Measurements from ENCODE around the gene ZMIZ1. TPM values are rescaled to one million over a fixed set of nuclear protein-coding genes. Genes with fewer than 3 reads are reported as not detected.

ZMIZ1 gene
- polyA plus RNA-seq, 1 donor, result 40.1 TPM

GRCh38 chr10:79244068-79244442 is 175.3 kb downstream of the ZMIZ1 start:
- H3K27me3 ChIP-seq (ENCODE audit: control insufficient read depth, insufficient read depth, low read length), result peaks cover 14% of the 10 kb centered on the region
- peak overlapping the region; percentile 25 for H3K4me3 ChIP-seq (ENCODE audit: low read length)
- H3K36me3 ChIP-seq (ENCODE audit: control insufficient read depth, insufficient read depth, low read length), result peaks cover 2% of the 10 kb centered on the region
- no peak overlapping the region for H3K27ac ChIP-seq (ENCODE audit: low read length)
- no peak for DNase-seq
- no CpG with 5 or more reads among the region's 10 CpGs for WGBS (ENCODE audit: insufficient coverage, low lambda C conversion rate)
- H3K4me1 ChIP-seq (ENCODE audit: control insufficient read depth, insufficient read depth, low read length), result peaks cover 21% of the 10 kb centered on the region
- no peaks in the 10 kb centered on the region for H3K9me3 ChIP-seq (ENCODE audit: control insufficient read depth, low read depth, low read length)

DNA sequence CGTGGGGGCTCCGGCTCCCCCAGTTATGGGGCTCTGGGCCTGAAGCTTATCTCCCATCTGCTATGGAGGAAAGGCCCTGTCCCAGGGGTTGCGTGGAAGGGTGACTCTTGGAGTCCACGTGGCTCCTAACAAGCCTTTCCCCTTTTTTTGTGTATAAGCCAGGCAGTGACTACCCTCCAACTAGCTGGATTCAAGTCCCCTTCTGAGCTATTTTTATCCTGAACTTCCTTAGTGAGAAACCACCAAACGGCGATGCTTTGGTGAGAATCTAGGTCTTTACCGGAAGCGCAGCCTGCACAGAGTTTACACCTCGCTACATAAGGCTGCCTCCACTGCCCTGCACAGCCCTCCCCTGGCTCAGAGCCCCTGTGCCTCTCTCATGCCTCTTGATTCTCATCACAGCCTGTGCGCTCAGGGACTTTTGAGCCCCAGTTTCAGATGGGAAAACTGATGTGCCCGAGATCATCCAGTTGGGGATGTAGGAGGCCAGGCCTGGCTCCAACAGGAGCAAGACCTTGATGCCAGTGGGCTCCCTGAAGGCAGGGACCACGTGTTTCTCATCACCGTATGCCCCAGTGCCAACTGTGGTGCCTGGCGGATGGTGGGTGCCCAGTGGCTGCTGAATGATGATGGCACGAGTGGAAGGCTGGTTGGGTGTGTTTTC is 176.2 kb downstream of the ZMIZ1 start:
- Histone ChIP-seq H3K9me3 (ENCODE audit: control insufficient read depth, low read depth, low read length) (no peaks in the 10 kb centered on the region), H3K4me1 (ENCODE audit: control insufficient read depth, insufficient read depth, low read length) (peaks cover 14% of the 10 kb centered on the region), H3K27me3 (ENCODE audit: control insufficient read depth, insufficient read depth, low read length) (peaks cover 14% of the 10 kb centered on the region), H3K27ac (ENCODE audit: low read length) (peak overlapping the region; percentile 12), H3K36me3 (ENCODE audit: control insufficient read depth, insufficient read depth, low read length) (peaks cover 2% of the 10 kb centered on the region), H3K4me3 (ENCODE audit: low read length) (no peak overlapping the region)
- no CpG with 5 or more reads among the region's 15 CpGs for WGBS (ENCODE audit: insufficient coverage, low lambda C conversion rate)
- no peak for DNase-seq

DNA sequence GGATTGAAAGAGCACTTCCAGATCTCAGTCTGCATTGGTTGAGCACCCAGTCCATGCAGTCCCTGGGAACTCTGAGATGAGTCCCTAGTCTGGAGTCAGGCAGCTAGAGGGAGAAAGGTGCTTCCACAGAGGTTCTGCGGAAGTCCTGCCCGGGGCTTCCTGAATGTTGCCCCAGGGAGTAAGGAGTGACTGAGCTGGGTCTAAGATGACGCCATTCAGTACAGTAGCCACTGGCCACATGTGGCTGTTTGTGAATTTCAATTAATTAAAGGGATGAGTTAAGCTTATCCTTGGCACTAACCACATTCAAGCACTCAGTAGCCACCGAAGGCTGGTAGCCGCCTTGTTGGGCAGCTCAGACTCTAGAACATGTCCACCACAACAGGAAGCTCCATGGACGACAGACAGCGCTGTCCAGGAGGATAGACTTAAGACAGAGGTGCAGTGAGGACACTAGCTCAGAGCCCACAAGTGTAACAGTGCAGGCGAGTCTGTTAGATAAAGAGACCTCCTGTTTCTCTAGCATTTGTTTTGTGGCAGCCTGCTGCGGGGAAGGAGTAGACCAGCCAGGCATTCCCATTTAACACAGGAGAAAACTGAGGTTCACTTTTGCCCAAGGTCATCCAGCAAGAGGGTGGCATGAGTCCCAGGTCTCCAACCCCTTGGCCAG is 176.9 kb downstream of the ZMIZ1 start:
- H3K4me1 ChIP-seq (ENCODE audit: control insufficient read depth, insufficient read depth, low read length), result peaks cover 11% of the 10 kb centered on the region
- peaks cover 2% of the 10 kb centered on the region for H3K36me3 ChIP-seq (ENCODE audit: control insufficient read depth, insufficient read depth, low read length)
- no peaks in the 10 kb centered on the region for H3K9me3 ChIP-seq (ENCODE audit: control insufficient read depth, low read depth, low read length)
- no peak overlapping the region for H3K4me3 ChIP-seq (ENCODE audit: low read length)
- DNase-seq, result no peak
- WGBS (ENCODE audit: insufficient coverage, low lambda C conversion rate), result no CpG with 5 or more reads among the region's 9 CpGs
- H3K27me3 ChIP-seq (ENCODE audit: control insufficient read depth, insufficient read depth, low read length), result peaks cover 14% of the 10 kb centered on the region
- peak overlapping the region; percentile 20 for H3K27ac ChIP-seq (ENCODE audit: low read length)

- H3K9me3 ChIP-seq (ENCODE audit: control insufficient read depth, low read depth, low read length), result no peaks in the 10 kb centered on the region
- DNase-seq, result no peak
- H3K36me3 ChIP-seq (ENCODE audit: control insufficient read depth, insufficient read depth, low read length), result peaks cover 2% of the 10 kb centered on the region
- H3K27me3 ChIP-seq (ENCODE audit: control insufficient read depth, insufficient read depth, low read length), result peaks cover 12% of the 10 kb centered on the region
- peaks cover 11% of the 10 kb centered on the region for H3K4me1 ChIP-seq (ENCODE audit: control insufficient read depth, insufficient read depth, low read length)
- peak overlapping the region; percentile 20 for H3K27ac ChIP-seq (ENCODE audit: low read length)
- H3K4me3 ChIP-seq (ENCODE audit: low read length), result no peak overlapping the region
- no CpG with 5 or more reads among the region's 14 CpGs for WGBS (ENCODE audit: insufficient coverage, low lambda C conversion rate)
Observed at GRCh38 chr10:79246209-79246581, 177.4 kb downstream of the ZMIZ1 start.

DNA sequence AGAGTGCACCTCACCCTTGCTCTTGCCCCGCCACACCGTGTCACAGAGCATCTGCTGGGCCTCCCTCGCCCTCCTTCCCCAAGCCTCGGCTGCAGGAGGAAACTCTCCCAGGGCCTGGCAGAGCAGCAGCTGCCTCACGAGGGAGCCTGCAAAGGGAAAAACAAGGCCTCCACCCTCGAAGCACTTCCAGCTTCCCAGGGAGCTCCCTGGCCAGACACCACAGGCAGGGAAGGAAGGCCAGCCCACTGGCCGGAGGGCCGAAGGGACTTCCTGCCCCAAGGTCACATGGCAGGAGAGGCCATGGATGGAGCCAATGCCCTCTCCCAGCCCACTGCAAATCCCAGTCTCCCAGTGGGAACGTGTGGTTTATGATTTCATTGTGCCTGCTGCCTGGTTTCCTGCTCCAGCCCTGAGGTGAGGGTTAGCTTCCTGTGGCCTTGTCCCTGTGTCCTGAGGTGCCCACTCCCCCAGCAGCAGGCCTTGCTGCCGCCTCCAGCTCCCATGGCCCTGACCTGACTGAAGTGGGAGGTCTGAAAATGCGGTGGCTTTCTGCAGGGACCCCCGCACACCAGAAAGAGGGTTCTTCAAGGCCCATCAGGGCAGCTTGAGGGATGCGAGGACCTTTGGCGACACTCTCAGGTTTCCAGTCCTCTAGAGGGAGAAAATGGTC is 178.0 kb downstream of the ZMIZ1 start:
- Histone ChIP-seq H3K4me1 (ENCODE audit: control insufficient read depth, insufficient read depth, low read length) (peaks cover 6% of the 10 kb centered on the region), H3K36me3 (ENCODE audit: control insufficient read depth, insufficient read depth, low read length) (peaks cover 2% of the 10 kb centered on the region), H3K27me3 (ENCODE audit: control insufficient read depth, insufficient read depth, low read length) (peaks cover 7% of the 10 kb centered on the region), H3K4me3 (ENCODE audit: low read length) (no peak overlapping the region), H3K9me3 (ENCODE audit: control insufficient read depth, low read depth, low read length) (no peaks in the 10 kb centered on the region), H3K27ac (ENCODE audit: low read length) (peak overlapping the region; percentile 20)
- no CpG with 5 or more reads among the region's 14 CpGs for WGBS (ENCODE audit: insufficient coverage, low lambda C conversion rate)
- DNase-seq, result no peak

GRCh38 chr10:79247373-79248137 is 178.8 kb downstream of the ZMIZ1 start:
- no peak overlapping the region for H3K4me3 ChIP-seq (ENCODE audit: low read length)
- H3K9me3 ChIP-seq (ENCODE audit: control insufficient read depth, low read depth, low read length), result no peaks in the 10 kb centered on the region
- peaks cover 1% of the 10 kb centered on the region for H3K27me3 ChIP-seq (ENCODE audit: control insufficient read depth, insufficient read depth, low read length)
- DNase-seq, result no peak
- H3K4me1 ChIP-seq (ENCODE audit: control insufficient read depth, insufficient read depth, low read length), result peaks cover 3% of the 10 kb centered on the region
- 83% methylated on average over 1 of the region's 6 CpGs for WGBS (ENCODE audit: insufficient coverage, low lambda C conversion rate)
- H3K36me3 ChIP-seq (ENCODE audit: control insufficient read depth, insufficient read depth, low read length), result peaks cover 2% of the 10 kb centered on the region
- H3K27ac ChIP-seq (ENCODE audit: low read length), result peak overlapping the region; percentile 20

DNA sequence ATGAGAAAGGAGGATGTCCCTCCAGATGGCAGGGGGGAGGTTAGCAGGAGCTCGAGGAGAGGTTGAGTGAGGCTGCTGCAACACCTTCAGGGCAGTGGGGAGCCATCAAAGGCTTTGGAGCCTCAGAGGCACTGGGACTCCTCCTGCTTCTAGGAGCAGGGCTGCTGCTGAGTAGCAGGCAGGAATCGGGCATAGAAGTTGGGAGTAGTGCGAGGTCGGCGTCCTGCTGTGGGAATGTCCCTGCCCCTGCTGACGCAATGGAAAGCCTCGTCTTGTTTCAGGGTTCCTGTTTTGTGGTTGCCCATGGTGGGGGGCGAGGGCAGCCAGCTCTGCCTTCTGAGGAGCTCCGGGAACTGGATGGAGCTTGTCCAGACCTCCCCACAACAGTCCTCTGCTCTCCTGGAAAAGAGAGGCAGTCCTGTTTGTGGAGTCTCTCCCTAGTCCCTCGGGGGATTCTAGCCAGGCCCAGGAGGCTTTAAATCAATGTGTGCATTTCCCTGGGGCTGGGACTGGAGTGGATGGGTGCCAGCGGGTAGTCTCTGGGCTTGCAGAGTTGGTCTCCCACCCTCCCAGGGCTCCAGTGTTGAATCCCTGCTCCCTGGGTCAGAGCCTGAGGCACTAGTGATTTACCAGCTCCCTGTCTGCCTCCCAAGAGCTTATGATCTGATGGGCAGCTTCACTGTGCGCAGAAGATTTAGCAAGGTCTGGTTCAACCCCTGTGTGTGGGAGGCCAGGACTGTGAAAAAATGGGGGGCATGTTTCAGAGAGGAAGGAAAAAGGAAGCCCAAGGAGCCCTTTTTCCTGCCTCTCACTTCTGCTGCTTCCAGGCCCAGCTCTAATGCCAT is 179.8 kb downstream of the ZMIZ1 start:
- H3K27ac ChIP-seq (ENCODE audit: low read length), result peak overlapping the region; percentile 17
- DNase-seq, result no peak
- no CpG with 5 or more reads among the region's 12 CpGs for WGBS (ENCODE audit: insufficient coverage, low lambda C conversion rate)
- H3K9me3 ChIP-seq (ENCODE audit: control insufficient read depth, low read depth, low read length), result no peaks in the 10 kb centered on the region
- peaks cover 2% of the 10 kb centered on the region for H3K36me3 ChIP-seq (ENCODE audit: control insufficient read depth, insufficient read depth, low read length)
- H3K27me3 ChIP-seq (ENCODE audit: control insufficient read depth, insufficient read depth, low read length), result no peaks in the 10 kb centered on the region
- no peak overlapping the region for H3K4me3 ChIP-seq (ENCODE audit: low read length)
- H3K4me1 ChIP-seq (ENCODE audit: control insufficient read depth, insufficient read depth, low read length), result peaks cover 3% of the 10 kb centered on the region

GRCh38 chr10:79249186-79250121 is 180.7 kb downstream of the ZMIZ1 start:
- H3K4me1 ChIP-seq (ENCODE audit: control insufficient read depth, insufficient read depth, low read length), result peaks cover 3% of the 10 kb centered on the region

DNA sequence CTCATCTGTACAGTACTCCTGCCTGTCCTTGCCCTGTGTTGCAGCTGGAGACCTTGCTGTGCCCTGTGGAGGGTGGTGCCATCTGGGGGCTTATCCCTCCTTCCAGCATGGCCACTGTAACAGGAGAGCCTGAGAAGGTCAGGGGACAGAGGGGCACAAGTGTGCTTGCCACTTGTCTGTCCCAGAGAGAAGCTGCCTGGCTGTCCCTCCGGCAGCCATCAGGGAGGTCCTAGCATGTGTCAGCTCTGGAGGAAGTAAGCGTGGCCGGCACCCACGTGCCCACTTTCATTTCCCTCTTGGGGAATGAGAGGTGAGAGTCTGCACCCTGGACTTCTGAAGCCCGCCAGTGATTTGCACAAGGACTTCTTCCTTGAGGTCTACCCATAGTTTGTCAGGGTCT is 181.5 kb downstream of the ZMIZ1 start:
- peaks cover 6% of the 10 kb centered on the region for H3K36me3 ChIP-seq (ENCODE audit: control insufficient read depth, insufficient read depth, low read length)

More at GRCh38 chr10:79249186-79250121, 180.7 kb downstream of the ZMIZ1 start:
- no peak for DNase-seq
- WGBS (ENCODE audit: insufficient coverage, low lambda C conversion rate), result 100% methylated on average over 2 of the region's 20 CpGs
- H3K4me3 ChIP-seq (ENCODE audit: low read length), result no peak overlapping the region
- no peaks in the 10 kb centered on the region for H3K27me3 ChIP-seq (ENCODE audit: control insufficient read depth, insufficient read depth, low read length)
- no peaks in the 10 kb centered on the region for H3K9me3 ChIP-seq (ENCODE audit: control insufficient read depth, low read depth, low read length)
- no peak overlapping the region for H3K27ac ChIP-seq (ENCODE audit: low read length)
- peaks cover 2% of the 10 kb centered on the region for H3K36me3 ChIP-seq (ENCODE audit: control insufficient read depth, insufficient read depth, low read length)

More for the DNA sequence above, 181.5 kb downstream of the ZMIZ1 start:
- H3K9me3 ChIP-seq (ENCODE audit: control insufficient read depth, low read depth, low read length), result no peaks in the 10 kb centered on the region
- H3K27ac ChIP-seq (ENCODE audit: low read length), result no peak overlapping the region
- WGBS (ENCODE audit: insufficient coverage, low lambda C conversion rate), result no CpG with 5 or more reads among the region's 5 CpGs
- no peak for DNase-seq
- H3K4me1 ChIP-seq (ENCODE audit: control insufficient read depth, insufficient read depth, low read length), result peaks cover 3% of the 10 kb centered on the region
- no peak overlapping the region for H3K4me3 ChIP-seq (ENCODE audit: low read length)
- H3K27me3 ChIP-seq (ENCODE audit: control insufficient read depth, insufficient read depth, low read length), result no peaks in the 10 kb centered on the region
